ENCODE data around the gene KRT86. TPM values are rescaled to one million over a fixed set of nuclear protein-coding genes. Genes with fewer than 3 reads are reported as not detected.

The KRT86 gene
- 0.03 TPM in 1 of 3 replicates, not detected in the others for polyA plus RNA-seq
- polyA plus RNA-seq (2011; ENCODE audit: low read depth) = not detected
- polyA plus RNA-seq (2011; cell fraction: cytosol; rRNA removed) = not detected in 2 replicates
- polyA plus RNA-seq (2011; cell fraction: nucleus; rRNA removed) = not detected in 2 replicates
- 0.20 TPM in 1 of 2 replicates, not detected in the other for polyA plus RNA-seq (2012; ENCODE audit: low replicate concordance)
- not detected in 3 replicates for polyA minus RNA-seq
- polyA minus RNA-seq (2011; cell fraction: cytosol; rRNA and poly(A)+ RNA removed) = not detected
- polyA minus RNA-seq (2011; cell fraction: nucleus; rRNA and poly(A)+ RNA removed) = not detected in 2 replicates

- Histone ChIP-seq H4K20me1 (ENCODE audit: control insufficient read depth, extremely low read depth, insufficient read depth, low read length) (no peaks in the 10 kb centered on the region), H3K27me3 (ENCODE audit: control insufficient read depth, extremely low read depth, insufficient read depth, low read length) (no peaks in the 10 kb centered on the region), H3K27ac (ENCODE audit: control insufficient read depth, insufficient read depth, low read length) (no peak within 1 kb of the TSS), H3K36me3 (ENCODE audit: control insufficient read depth in 2 of 2, extremely low read depth in 1 of 2, insufficient read depth in 2 of 2, low read length in 2 of 2) (no peaks in the 10 kb centered on the region), H2AFZ (ENCODE audit: control insufficient read depth, low read length) (no peak within 1 kb of the TSS), H3K79me2 (ENCODE audit: control insufficient read depth, insufficient read depth, low read length) (no peaks in the 10 kb centered on the region), H3K9ac (ENCODE audit: control insufficient read depth, extremely low read depth, insufficient read depth, low read length) (no peak within 1 kb of the TSS), H3K4me1 (ENCODE audit: control insufficient read depth, extremely low read depth, insufficient read depth, low read length) (peaks cover 14% of the 10 kb centered on the region), H3K9me3 (ENCODE audit: control insufficient read depth, low read depth, low read length) (no peaks in the 10 kb centered on the region), H3K9me1 (ENCODE audit: control insufficient read depth, extremely low read depth, insufficient read depth, low read length) (no peaks in the 10 kb centered on the region), H3K4me3 (ENCODE audit: control insufficient read depth in 2 of 3, extremely low read depth in 1 of 3, insufficient read depth in 2 of 3, low read depth in 1 of 3, low read length in 3 of 3) (no peak within 1 kb of the TSS), H3K4me2 (ENCODE audit: control insufficient read depth, extremely low read depth, insufficient read depth, low read depth, low read length) (no peak within 1 kb of the TSS)
- dilution Hi-C loops (cut with MboI; ENCODE audit: extremely low pct_ligation_motif_present, low sequenced_read_pairs) = no loop called here
- DNase-seq (ENCODE audit: low read depth, low spot score) = no peak
- TF ChIP-seq CTCF (optimal IDR thresholded peaks at IDR 0.05 in 1 of 3, IDR thresholded peaks at IDR 0.05 in 1 of 3, conservative IDR thresholded peaks at IDR 0.05 in 1 of 3; ENCODE audit: extremely low read depth in 1 of 3, insufficient read depth in 2 of 3, low read length in 3 of 3) (no peak), EZH2 (IDR thresholded peaks at IDR 0.05; ENCODE audit: low read length) (no peak)
- FAIRE-seq = no peak
Observed at GRCh38 chr12:52274521-52275120, at the start of gene KRT86. Gene KRT86, plus strand, starts transcription at chr12:52274645. Its CDS starts 27,272 bp downstream, at chr12:52301917.

- Histone ChIP-seq H3K27me3 (ENCODE audit: control insufficient read depth, extremely low read depth, insufficient read depth, low read length) (no peaks in the 10 kb centered on the region), H3K27ac (ENCODE audit: control insufficient read depth, insufficient read depth, low read length) (no peak overlapping the region), H3K9me1 (ENCODE audit: control insufficient read depth, extremely low read depth, insufficient read depth, low read length) (no peaks in the 10 kb centered on the region), H3K4me1 (ENCODE audit: control insufficient read depth, extremely low read depth, insufficient read depth, low read length) (peaks cover 42% of the 10 kb centered on the region), H2AFZ (ENCODE audit: control insufficient read depth, low read length) (no peak overlapping the region), H3K36me3 (ENCODE audit: control insufficient read depth in 2 of 2, extremely low read depth in 1 of 2, insufficient read depth in 2 of 2, low read length in 2 of 2) (no peaks in the 10 kb centered on the region), H3K9ac (ENCODE audit: control insufficient read depth, extremely low read depth, insufficient read depth, low read length) (no peak overlapping the region), H3K4me2 (ENCODE audit: control insufficient read depth, extremely low read depth, insufficient read depth, low read depth, low read length) (no peak overlapping the region), H3K4me3 (ENCODE audit: control insufficient read depth in 2 of 3, extremely low read depth in 1 of 3, insufficient read depth in 2 of 3, low read depth in 1 of 3, low read length in 3 of 3) (no peak overlapping the region), H4K20me1 (ENCODE audit: control insufficient read depth, extremely low read depth, insufficient read depth, low read length) (no peaks in the 10 kb centered on the region), H3K79me2 (ENCODE audit: control insufficient read depth, insufficient read depth, low read length) (no peaks in the 10 kb centered on the region), H3K9me3 (ENCODE audit: control insufficient read depth, low read depth, low read length) (no peaks in the 10 kb centered on the region)
- dilution Hi-C loops (cut with MboI; ENCODE audit: extremely low pct_ligation_motif_present, low sequenced_read_pairs) = no loop called here
- TF ChIP-seq EZH2 (IDR thresholded peaks at IDR 0.05; ENCODE audit: low read length) = no peak
- TF ChIP-seq CTCF (optimal IDR thresholded peaks at IDR 0.05 in 1 of 3, IDR thresholded peaks at IDR 0.05 in 1 of 3, conservative IDR thresholded peaks at IDR 0.05 in 1 of 3; ENCODE audit: extremely low read depth in 1 of 3, insufficient read depth in 2 of 3, low read length in 3 of 3) = no peak
- DNase-seq (ENCODE audit: low read depth, low spot score) = no peak
- no peak for FAIRE-seq
Observed at GRCh38 chr12:52225752-52226151, 48.7 kb upstream of the KRT86 start.

All from keratinocyte (primary cell).